Measurements from ENCODE around the gene RABL2B.

RABL2B gene

DNA sequence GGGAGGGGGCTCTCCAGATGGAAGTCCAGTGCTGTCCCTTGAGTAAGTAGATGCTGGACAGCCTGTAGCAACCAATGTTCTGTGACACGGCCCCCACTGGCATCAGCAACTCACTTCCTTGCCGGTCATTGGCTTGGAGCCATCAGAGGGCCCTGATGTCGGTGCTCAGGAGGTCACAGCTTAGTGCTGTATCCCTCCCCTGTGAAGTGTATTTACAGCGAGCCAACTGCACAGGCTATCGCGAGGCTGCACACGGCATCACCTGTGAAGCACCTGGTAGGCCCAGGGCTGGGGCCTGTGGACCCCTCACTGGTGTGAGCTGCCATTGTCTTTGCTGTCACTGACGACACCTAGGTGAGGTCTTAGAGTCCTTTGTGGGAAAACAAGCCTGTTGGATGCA is 58.8 kb downstream of the RABL2B start:
- no peak overlapping the region for H3K4me3 ChIP-seq (ENCODE audit: control insufficient read depth, low read depth, low read length)
- TF ChIP-seq, protein P1, sequence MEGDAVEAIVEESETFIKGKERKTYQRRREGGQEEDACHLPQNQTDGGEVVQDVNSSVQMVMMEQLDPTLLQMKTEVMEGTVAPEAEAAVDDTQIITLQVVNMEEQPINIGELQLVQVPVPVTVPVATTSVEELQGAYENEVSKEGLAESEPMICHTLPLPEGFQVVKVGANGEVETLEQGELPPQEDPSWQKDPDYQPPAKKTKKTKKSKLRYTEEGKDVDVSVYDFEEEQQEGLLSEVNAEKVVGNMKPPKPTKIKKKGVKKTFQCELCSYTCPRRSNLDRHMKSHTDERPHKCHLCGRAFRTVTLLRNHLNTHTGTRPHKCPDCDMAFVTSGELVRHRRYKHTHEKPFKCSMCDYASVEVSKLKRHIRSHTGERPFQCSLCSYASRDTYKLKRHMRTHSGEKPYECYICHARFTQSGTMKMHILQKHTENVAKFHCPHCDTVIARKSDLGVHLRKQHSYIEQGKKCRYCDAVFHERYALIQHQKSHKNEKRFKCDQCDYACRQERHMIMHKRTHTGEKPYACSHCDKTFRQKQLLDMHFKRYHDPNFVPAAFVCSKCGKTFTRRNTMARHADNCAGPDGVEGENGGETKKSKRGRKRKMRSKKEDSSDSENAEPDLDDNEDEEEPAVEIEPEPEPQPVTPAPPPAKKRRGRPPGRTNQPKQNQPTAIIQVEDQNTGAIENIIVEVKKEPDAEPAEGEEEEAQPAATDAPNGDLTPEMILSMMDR (conservative IDR thresholded peaks at IDR 0.05; ENCODE audit: control insufficient read depth, insufficient read depth, low read depth, low read length): no peak
- no peak for DNase-seq (ENCODE audit: low read depth)

DNA sequence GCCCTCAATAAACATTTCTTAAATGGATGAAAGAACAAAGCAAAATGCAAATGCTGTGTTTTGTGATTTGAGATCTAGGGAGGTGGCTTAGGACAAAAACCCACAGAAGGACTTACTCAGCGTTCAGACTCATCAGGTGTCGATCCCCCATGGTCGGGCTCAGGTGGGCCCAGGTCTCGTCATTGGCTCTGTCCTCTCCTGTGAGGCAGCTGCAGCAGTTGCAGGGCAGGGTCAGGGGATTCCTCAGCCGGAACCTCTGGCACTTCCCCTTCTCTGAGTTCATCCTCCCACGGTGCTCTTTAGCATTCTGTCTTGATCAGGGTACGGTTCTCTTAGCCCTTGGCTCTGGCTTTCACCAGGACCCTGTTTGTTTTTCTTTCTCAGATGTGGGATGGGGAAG is 59.4 kb downstream of the RABL2B start:
- TF ChIP-seq, protein P1 (conservative IDR thresholded peaks at IDR 0.05; ENCODE audit: control insufficient read depth, insufficient read depth, low read depth, low read length): no peak
- H3K4me3 ChIP-seq (ENCODE audit: control insufficient read depth, low read depth, low read length): no peak overlapping the region
- DNase-seq (ENCODE audit: low read depth): no peak

DNA sequence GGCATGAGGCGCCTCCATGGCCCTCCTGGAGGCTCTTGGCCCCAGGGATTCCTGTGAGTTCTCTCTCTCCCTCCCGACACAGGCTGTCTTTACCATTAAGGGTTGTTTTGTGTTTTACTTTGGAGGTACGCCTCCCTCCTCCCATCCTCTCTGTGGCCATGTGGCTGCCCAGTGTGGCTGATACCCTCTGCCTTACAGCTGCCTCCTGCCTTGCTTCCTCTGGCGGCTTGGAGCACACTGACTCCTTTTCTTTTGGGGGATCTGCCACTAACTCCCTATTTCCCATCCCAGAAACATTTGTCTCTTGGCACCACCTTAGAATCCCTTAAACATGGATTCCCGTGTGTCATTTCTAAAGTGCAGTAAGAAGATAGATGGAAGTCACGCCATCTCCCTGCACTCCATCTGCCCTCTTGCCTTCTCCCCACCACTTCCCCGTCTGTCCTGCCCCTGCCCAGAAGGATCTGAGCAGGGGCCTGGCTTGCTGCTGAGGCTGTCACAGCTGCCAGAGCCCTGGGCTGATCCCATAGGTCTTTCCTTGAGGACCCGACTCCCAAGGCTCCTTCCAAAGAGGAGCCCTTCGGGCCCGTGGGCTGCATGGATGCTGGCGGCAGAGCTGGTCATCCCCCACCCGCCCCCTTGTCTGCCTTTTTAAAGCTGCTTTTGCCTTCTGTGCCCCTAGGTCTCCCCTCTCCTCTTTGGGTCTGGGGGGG is 60.6 kb downstream of the RABL2B start:
- H3K4me3 ChIP-seq (ENCODE audit: control insufficient read depth, low read depth, low read length): no peak overlapping the region
- no peak for DNase-seq (ENCODE audit: low read depth)
- TF ChIP-seq, protein P1 (conservative IDR thresholded peaks at IDR 0.05; ENCODE audit: control insufficient read depth, insufficient read depth, low read depth, low read length): no peak

DNA sequence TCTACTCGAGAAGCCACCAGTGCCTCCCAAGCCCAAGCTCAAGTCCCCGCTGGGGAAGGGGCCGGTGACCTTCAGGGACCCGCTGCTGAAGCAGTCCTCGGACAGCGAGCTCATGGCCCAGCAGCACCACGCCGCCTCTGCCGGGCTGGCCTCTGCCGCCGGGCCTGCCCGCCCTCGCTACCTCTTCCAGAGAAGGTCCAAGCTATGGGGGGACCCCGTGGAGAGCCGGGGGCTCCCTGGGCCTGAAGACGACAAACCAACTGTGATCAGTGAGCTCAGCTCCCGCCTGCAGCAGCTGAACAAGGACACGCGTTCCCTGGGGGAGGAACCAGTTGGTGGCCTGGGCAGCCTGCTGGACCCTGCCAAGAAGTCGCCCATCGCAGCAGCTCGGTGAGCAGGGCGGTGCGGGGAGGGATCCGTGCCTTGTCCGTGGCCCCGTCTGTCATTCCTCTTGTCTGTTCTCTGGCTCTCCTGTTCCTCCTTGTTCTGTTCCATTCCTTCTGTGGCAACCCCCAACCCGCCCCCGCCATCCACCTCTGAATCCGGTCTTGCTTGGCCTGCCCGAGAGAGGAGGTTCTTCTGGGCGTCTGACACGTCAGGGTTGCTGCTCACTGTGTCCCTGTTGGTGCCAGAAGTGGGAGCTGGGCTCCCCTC is 61.3 kb downstream of the RABL2B start:
- TF ChIP-seq, protein P1 (conservative IDR thresholded peaks at IDR 0.05; ENCODE audit: control insufficient read depth, insufficient read depth, low read depth, low read length): no peak
- H3K4me3 ChIP-seq (ENCODE audit: control insufficient read depth, low read depth, low read length): no peak overlapping the region
- no peak for DNase-seq (ENCODE audit: low read depth)

DNA sequence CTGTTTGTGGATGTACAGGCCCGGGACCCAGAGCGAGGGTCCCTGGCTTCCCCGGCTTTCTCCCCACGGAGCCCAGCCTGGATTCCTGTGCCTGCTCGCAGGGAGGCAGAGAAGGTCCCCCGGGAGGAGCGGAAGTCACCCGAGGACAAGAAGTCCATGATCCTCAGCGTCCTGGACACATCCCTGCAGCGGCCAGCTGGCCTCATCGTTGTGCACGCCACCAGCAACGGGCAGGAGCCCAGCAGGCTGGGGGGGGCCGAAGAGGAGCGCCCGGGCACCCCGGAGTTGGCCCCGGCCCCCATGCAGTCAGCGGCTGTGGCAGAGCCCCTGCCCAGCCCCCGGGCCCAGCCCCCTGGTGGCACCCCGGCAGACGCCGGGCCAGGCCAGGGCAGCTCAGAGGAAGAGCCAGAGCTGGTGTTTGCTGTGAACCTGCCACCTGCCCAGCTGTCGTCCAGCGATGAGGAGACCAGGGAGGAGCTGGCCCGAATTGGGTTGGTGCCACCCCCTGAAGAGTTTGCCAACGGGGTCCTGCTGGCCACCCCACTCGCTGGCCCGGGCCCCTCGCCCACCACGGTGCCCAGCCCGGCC is 62.1 kb downstream of the RABL2B start:
- TF ChIP-seq, protein P1 (conservative IDR thresholded peaks at IDR 0.05; ENCODE audit: control insufficient read depth, insufficient read depth, low read depth, low read length): no peak
- no peak overlapping the region for H3K4me3 ChIP-seq (ENCODE audit: control insufficient read depth, low read depth, low read length)
- no peak for DNase-seq (ENCODE audit: low read depth)

DNA sequence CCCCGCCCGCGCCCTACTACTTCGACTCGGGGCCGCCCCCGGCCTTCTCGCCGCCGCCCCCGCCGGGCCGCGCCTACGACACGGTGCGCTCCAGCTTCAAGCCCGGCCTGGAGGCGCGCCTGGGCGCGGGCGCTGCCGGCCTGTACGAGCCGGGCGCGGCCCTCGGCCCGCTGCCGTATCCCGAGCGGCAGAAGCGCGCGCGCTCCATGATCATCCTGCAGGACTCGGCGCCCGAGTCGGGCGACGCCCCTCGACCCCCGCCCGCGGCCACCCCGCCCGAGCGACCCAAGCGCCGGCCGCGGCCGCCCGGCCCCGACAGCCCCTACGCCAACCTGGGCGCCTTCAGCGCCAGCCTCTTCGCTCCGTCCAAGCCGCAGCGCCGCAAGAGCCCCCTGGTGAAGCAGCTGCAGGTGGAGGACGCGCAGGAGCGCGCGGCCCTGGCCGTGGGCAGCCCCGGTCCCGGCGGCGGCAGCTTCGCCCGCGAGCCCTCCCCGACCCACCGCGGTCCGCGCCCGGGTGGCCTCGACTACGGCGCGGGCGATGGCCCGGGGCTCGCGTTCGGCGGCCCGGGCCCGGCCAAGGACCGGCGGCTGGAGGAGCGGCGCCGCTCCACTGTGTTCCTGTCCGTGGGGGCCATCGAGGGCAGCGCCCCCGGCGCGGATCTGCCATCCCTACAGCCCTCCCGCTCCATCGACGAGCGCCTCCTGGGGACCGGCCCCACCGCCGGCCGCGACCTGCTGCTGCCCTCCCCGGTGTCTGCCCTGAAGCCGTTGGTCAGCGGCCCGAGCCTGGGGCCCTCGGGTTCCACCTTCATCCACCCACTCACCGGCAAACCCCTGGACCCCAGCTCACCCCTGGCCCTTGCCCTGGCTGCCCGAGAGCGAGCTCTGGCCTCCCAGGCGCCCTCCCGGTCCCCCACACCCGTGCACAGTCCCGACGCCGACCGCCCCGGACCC is 62.9 kb downstream of the RABL2B start:
- DNase-seq (ENCODE audit: low read depth): peak; percentile 3
- no peak overlapping the region for H3K4me3 ChIP-seq (ENCODE audit: control insufficient read depth, low read depth, low read length)
- TF ChIP-seq, protein P1 (conservative IDR thresholded peaks at IDR 0.05; ENCODE audit: control insufficient read depth, insufficient read depth, low read depth, low read length): no peak
